B cell (primary cell): Measurements from ENCODE around the gene DNAJB8. TPM values are rescaled to one million over a fixed set of nuclear protein-coding genes. Genes with fewer than 3 reads are reported as not detected.

Source experiments
- ATAC-seq: fragments of 200-7000 bp; cut with Tn5 transposase; one replicate; pipeline ENCODE4 v1.10.0; 2021; ENCODE audit warnings: low read depth, mild to moderate bottlenecking, moderate number of reproducible peaks, moderate library complexity
- CTCF ChIA-PET: fragments of 350-600 bp; sonication (Branson Sonifier 250); formaldehyde crosslinking; loops from one replicate; lab custom pipeline; 2021; ENCODE audit warnings: antibody characterized with exemption, inconsistent platforms; lab: Charles Lee
- POLR2A ChIA-PET: fragments of 350-600 bp; sonication (Branson Sonifier 250); formaldehyde crosslinking; loops from one replicate; lab custom pipeline; 2021; ENCODE audit warnings: antibody characterized with exemption; lab: Charles Lee
- DNase-seq: peaks from one replicate; pipeline ENCODE4 v3.0.0; 2013
- H2AFZ ChIP-seq: 2 replicates; pipeline ENCODE4 v1.6.1; 2012; ENCODE audit warnings: mild to moderate bottlenecking, low read depth, low read length; ENCODE audit not compliant: insufficient read depth, poor library complexity, severe bottlenecking
- H3K27ac ChIP-seq, 2 donors: 1 replicate in 1 of 2; 2 replicates in 1 of 2; pipeline ENCODE4 v1.5.1; 2012 to 2013; ENCODE audit warnings: low read length in 2 of 2, mild to moderate bottlenecking in 2 of 2, moderate library complexity in 1 of 2
- H3K27me3 ChIP-seq, 4 experiments: fragments of 200-600 bp in 1 of 4; sonication (generic) in 1 of 4; replicated peaks in 1 of 4; 1 replicate in 2 of 4; 2 replicates in 2 of 4; pipeline versions ENCODE4 v1.6.1 to v1.7.0; 2013 to 2016; ENCODE audit warnings: low read length in 3 of 4, mild to moderate bottlenecking in 2 of 4, mixed read lengths in 1 of 4, moderate library complexity in 1 of 4; ENCODE audit not compliant: insufficient read depth in 4 of 4, control insufficient read depth in 3 of 4; ENCODE audit errors: control extremely low read depth in 1 of 4
- H3K36me3 ChIP-seq, 2 experiments: replicated peaks in 1 of 2; 1 replicate in 1 of 2; 2 replicates in 1 of 2; pipeline versions ENCODE4 v1.6.1 to v1.7.1; 2013; ENCODE audit warnings: low read length in 1 of 2; ENCODE audit not compliant: insufficient read depth in 2 of 2, control insufficient read depth in 1 of 2; ENCODE audit errors: control extremely low read depth in 1 of 2, extremely low read depth in 1 of 2
- H3K4me1 ChIP-seq, 2 donors: fragments of 200-600 bp in 1 of 2; sonication (generic) in 1 of 2; 1 replicate in 1 of 2; 2 replicates in 1 of 2; pipeline versions ENCODE4 v1.5.1 to v1.6.1; 2013 to 2017; ENCODE audit warnings: low read length in 2 of 2; ENCODE audit not compliant: control insufficient read depth in 2 of 2, insufficient read depth in 2 of 2
- H3K4me2 ChIP-seq: replicated peaks from 2 replicates; pipeline ENCODE3; 2012; ENCODE audit warnings: mild to moderate bottlenecking, low read depth, low read length; ENCODE audit not compliant: poor library complexity, severe bottlenecking
- H3K4me3 ChIP-seq, 5 experiments: fragments of 200-600 bp in 1 of 5; sonication (generic) in 1 of 5; 1 replicate in 3 of 5; 2 replicates in 2 of 5; pipeline versions ENCODE4 v1.5.1 to v1.7.0; 2011 to 2016; ENCODE audit warnings: low read length in 4 of 5, mild to moderate bottlenecking in 4 of 5, low read depth in 2 of 5, control low read depth in 1 of 5, moderate library complexity in 1 of 5; ENCODE audit not compliant: insufficient read depth in 1 of 5; ENCODE audit errors: control extremely low read depth in 1 of 5, extremely low read depth in 1 of 5
- H3K79me2 ChIP-seq: fragments of 200-600 bp; sonication (generic); one replicate; pipeline ENCODE4 v1.6.0; 2016; ENCODE audit warnings: low read length; ENCODE audit not compliant: control insufficient read depth, insufficient read depth
- H3K9ac ChIP-seq: fragments of 200-600 bp; sonication (generic); 2 replicates; pipeline ENCODE4 v1.6.1; 2017; ENCODE audit warnings: mild to moderate bottlenecking, low read length, moderate library complexity
- H3K9me3 ChIP-seq, 3 donors: one replicate each; pipeline versions ENCODE4 v1.6.1 to v1.7.1; 2013; ENCODE audit warnings: low read length in 2 of 3; ENCODE audit not compliant: control insufficient read depth in 2 of 3, insufficient read depth in 1 of 3; ENCODE audit errors: control extremely low read depth in 1 of 3
- H4K20me1 ChIP-seq: 2 replicates; pipeline ENCODE4 v1.6.0; 2012; ENCODE audit warnings: mild to moderate bottlenecking, low read length; ENCODE audit not compliant: insufficient read depth, control insufficient read depth, poor library complexity, severe bottlenecking
- H3K27ac Mint-ChIP-seq: one replicate; pipeline ENCODE4 v1.8.0; 2021; ENCODE audit warnings: mixed read lengths
- H3K27me3 Mint-ChIP-seq: one replicate; pipeline ENCODE4 v1.8.0; 2021; ENCODE audit warnings: mixed read lengths
- H3K4me1 Mint-ChIP-seq: one replicate; pipeline ENCODE4 v1.8.0; 2021; ENCODE audit warnings: mixed read lengths
- H3K4me3 Mint-ChIP-seq: one replicate; pipeline ENCODE4 v1.8.0; 2021; ENCODE audit warnings: mixed read lengths
- H3K9me3 Mint-ChIP-seq: one replicate; pipeline ENCODE4 v1.8.0; 2022; ENCODE audit warnings: mixed read lengths; ENCODE audit not compliant: insufficient read depth
- EZH2 ChIP-seq: IDR thresholded peaks from 2 replicates; pipeline ENCODE4 v1.6.1; 2012; ENCODE audit warnings: borderline replicate concordance, low read depth, mild to moderate bottlenecking, moderate library complexity, low read length; ENCODE audit not compliant: insufficient read depth, poor library complexity, severe bottlenecking
- WGBS: methylation state at CpG from one replicate; pipeline ENCODE4 v1.1.5; 2013; ENCODE audit warnings: missing lambda C conversion rate; ENCODE audit not compliant: insufficient coverage; 5-methylcytosine and 5-hydroxymethylcytosine counted together
- intact Hi-C: fragments of 100-400 bp; cut with micrococcal nuclease; formaldehyde crosslinking; loops from one replicate; pipeline ENCODE4 v1.10.0; 2022
- polyA plus RNA-seq: library from polyadenylated mRNA; depleted of rRNA; stranded (reverse); fragments of >200 nt; gene quantifications from 2 replicates; pipeline ENCODE4 v1.2.3, GENCODE V29; 2012
- total RNA-seq, 2 donors: library from RNA; stranded (reverse); fragments of 120-200 nt in 1 of 2; gene quantifications; 1 replicate in 1 of 2; 2 replicates in 1 of 2; pipeline versions ENCODE4 v1.2.3 to v1.2.4, GENCODE V29; 2013 to 2022
- TF ChIP-seq, protein P1 (sequence below): fragments of 200-600 bp; IDR thresholded peaks from one replicate; pipeline ENCODE4 v1.8.0; 2022; ENCODE audit warnings: antibody characterized with exemption, mild to moderate bottlenecking

Gene DNAJB8
- total and polyA plus RNA-seq, 2 donors (not counting 1 experiment from before 2014, with no cell fraction given): not detected

DNA sequence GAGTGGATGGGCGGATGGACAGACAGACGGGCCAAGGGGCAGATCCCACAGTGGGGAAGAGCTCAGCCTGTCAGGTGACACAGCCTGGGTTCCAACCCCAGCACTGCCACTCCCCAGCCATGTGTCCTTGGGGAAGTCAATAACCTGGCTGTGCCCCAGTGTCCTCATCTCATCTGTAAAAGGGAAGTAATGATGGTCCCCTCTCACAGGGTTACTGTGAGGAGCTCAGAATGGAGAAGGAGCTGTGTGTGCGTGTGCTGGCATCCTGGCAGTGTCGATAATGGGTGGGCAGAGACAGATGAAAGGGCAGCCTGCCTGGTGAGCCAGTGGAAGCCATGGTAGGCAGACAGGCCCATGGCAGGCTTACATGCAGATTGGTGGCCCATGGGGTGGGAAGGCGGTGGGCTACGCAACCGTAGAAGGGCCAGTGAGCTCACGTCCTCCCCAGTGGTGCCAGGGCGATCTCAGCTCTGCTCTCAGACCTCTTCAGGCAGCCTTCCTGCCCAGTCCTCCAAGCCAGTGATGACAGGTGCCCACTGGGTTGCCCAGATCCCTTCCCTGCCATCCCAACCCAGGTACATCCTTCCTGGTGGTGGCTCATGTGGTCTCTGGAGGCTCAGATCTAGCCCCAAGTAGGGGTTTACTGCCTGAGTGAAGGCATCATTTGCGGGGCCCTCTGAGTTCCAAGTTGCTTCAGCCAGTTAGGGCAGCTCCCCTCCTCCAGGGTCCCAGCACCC lies 2.3 kb upstream of the DNAJB8 start:
- CTCF ChIA-PET: no interaction called here
- POLR2A ChIA-PET: no interaction called here

DNA sequence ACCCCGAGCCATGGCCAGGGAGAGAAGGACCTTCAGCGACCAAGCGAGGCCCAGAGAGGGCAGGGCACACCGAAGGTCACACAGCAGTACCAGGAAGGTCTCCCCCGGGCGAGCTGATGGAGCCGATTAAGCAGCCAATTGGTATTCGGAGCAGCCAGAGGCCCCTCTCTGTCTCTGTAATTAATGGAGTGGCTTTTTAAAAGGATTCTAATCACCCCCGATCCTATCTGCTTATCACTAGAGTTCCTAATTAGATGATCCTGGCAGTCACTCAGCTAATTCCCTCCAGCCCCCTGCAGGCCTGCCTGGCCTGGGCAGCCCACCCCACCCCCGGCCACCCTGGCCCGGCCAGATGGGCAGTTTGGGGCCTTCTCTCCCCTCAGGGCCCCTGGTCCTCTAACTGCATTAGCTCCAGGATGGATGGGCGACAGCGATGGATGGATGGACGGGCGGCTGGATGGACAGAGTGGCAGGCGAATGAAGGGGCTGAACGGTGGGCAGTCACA lies 1.6 kb upstream of the DNAJB8 start:
- TF ChIP-seq, protein P1, sequence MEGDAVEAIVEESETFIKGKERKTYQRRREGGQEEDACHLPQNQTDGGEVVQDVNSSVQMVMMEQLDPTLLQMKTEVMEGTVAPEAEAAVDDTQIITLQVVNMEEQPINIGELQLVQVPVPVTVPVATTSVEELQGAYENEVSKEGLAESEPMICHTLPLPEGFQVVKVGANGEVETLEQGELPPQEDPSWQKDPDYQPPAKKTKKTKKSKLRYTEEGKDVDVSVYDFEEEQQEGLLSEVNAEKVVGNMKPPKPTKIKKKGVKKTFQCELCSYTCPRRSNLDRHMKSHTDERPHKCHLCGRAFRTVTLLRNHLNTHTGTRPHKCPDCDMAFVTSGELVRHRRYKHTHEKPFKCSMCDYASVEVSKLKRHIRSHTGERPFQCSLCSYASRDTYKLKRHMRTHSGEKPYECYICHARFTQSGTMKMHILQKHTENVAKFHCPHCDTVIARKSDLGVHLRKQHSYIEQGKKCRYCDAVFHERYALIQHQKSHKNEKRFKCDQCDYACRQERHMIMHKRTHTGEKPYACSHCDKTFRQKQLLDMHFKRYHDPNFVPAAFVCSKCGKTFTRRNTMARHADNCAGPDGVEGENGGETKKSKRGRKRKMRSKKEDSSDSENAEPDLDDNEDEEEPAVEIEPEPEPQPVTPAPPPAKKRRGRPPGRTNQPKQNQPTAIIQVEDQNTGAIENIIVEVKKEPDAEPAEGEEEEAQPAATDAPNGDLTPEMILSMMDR: no peak
- TF ChIP-seq EZH2: no peak
- Histone ChIP-seq H3K79me2 (no peaks in the 10 kb centered on the region), H3K9me3 (no peaks in the 10 kb centered on the region), H3K4me1 (no peaks in the 10 kb centered on the region), H3K4me2 (no peak overlapping the region), H3K27me3 (peaks cover 0 to 6% (median 0%) of the 10 kb centered on the region in 4 experiments), H3K4me3 (no peak overlapping the region), H3K36me3 (no peaks in the 10 kb centered on the region), H3K9ac (no peak overlapping the region), H4K20me1 (no peaks in the 10 kb centered on the region), H2AFZ (no peak overlapping the region), H3K27ac (no peak overlapping the region)
- Mint-ChIP-seq H3K27me3 (peaks cover 43% of the 10 kb centered on the region), H3K9me3 (no peaks in the 10 kb centered on the region), H3K4me1 (no peaks in the 10 kb centered on the region), H3K4me3 (no peak overlapping the region), H3K27ac (no peak overlapping the region)
- ChIA-PET CTCF (no interaction called here), POLR2A (no interaction called here)
- DNase-seq: no peak
- intact Hi-C loops: no loop called here
- 92% methylated on average over 13 of the region's 17 CpGs for WGBS
- no peak for ATAC-seq

More for the DNA sequence above, 2.3 kb upstream of the DNAJB8 start:
- Histone ChIP-seq H3K4me3 (no peak overlapping the region), H3K4me1 (no peaks in the 10 kb centered on the region), H4K20me1 (no peaks in the 10 kb centered on the region), H2AFZ (no peak overlapping the region), H3K4me2 (no peak overlapping the region), H3K27me3 (peaks cover 0 to 6% (median 0%) of the 10 kb centered on the region in 4 experiments), H3K36me3 (no peaks in the 10 kb centered on the region), H3K79me2 (no peaks in the 10 kb centered on the region), H3K27ac (no peak overlapping the region), H3K9ac (no peak overlapping the region), H3K9me3 (no peaks in the 10 kb centered on the region)
- no peak overlapping the region for H3K27ac Mint-ChIP-seq
- intact Hi-C loops: no loop called here
- H3K9me3 Mint-ChIP-seq: no peaks in the 10 kb centered on the region
- no peaks in the 10 kb centered on the region for H3K4me1 Mint-ChIP-seq
- H3K4me3 Mint-ChIP-seq: no peak overlapping the region
- WGBS: 98% methylated on average over 9 of the region's 10 CpGs
- no peak for ATAC-seq
- TF ChIP-seq, protein P1: no peak
- TF ChIP-seq EZH2: no peak
- H3K27me3 Mint-ChIP-seq: peaks cover 43% of the 10 kb centered on the region
- no peak for DNase-seq
